HG02798 (cell line): ENCODE measurements around the gene LIF.

ENCODE experiments used
- ATAC-seq: cut with Tn5 transposase; IDR thresholded peaks from one replicate; pipeline ENCODE4 v1.9.1; 2021; ENCODE audit warnings: mild to moderate bottlenecking; ENCODE audit not compliant: unreplicated experiment, poor library complexity

Gene LIF

GRCh38 chr22:30285176-30285845 is 38.8 kb upstream of the LIF start:
- no peak for ATAC-seq

- no peak for ATAC-seq
Measured at GRCh38 chr22:30284666-30285065, 38.1 kb upstream of the LIF start.

- no peak for ATAC-seq
Measured at GRCh38 chr22:30284172-30284571, 37.6 kb upstream of the LIF start.

- ATAC-seq: no peak
Measured at GRCh38 chr22:30283342-30283741, 36.8 kb upstream of the LIF start.

- no peak for ATAC-seq
Measured at GRCh38 chr22:30282616-30283046, 36.1 kb upstream of the LIF start.

GRCh38 chr22:30280505-30280904 is 33.9 kb upstream of the LIF start:
- no peak for ATAC-seq

GRCh38 chr22:30279932-30280331 is 33.4 kb upstream of the LIF start:
- ATAC-seq: no peak

GRCh38 chr22:30279046-30279788 is 32.7 kb upstream of the LIF start:
- no peak for ATAC-seq

GRCh38 chr22:30277547-30278344 is 31.2 kb upstream of the LIF start:
- no peak for ATAC-seq

GRCh38 chr22:30276039-30276438 is 29.5 kb upstream of the LIF start:
- ATAC-seq: no peak

- no peak for ATAC-seq
Measured at GRCh38 chr22:30275625-30276024, 29.1 kb upstream of the LIF start.

GRCh38 chr22:30274437-30274812 is 27.9 kb upstream of the LIF start:
- no peak for ATAC-seq

- ATAC-seq: no peak
Measured at GRCh38 chr22:30273711-30274436, 27.3 kb upstream of the LIF start.

GRCh38 chr22:30272781-30273601 is 26.4 kb upstream of the LIF start:
- no peak for ATAC-seq

- ATAC-seq: no peak
Measured at GRCh38 chr22:30270832-30271231, 24.3 kb upstream of the LIF start.

- no peak for ATAC-seq
Measured at GRCh38 chr22:30268331-30268730, 21.8 kb upstream of the LIF start.

- no peak for ATAC-seq
Measured at GRCh38 chr22:30267382-30268302, 21.1 kb upstream of the LIF start.

- no peak for ATAC-seq
Measured at GRCh38 chr22:30266445-30267381, 20.2 kb upstream of the LIF start, which contains the start of gene OSM. Gene OSM, minus strand, starts transcription at chr22:30266851. Its CDS starts 52 bp downstream, at chr22:30266799.
